Naive thymus-derived CD8-positive, alpha-beta T cell (primary cell): ENCODE results near the gene MOB1B. TPM values are rescaled to one million over a fixed set of nuclear protein-coding genes. Genes with fewer than 3 reads are reported as not detected.
"Not testable (repeated sequence)": the region's sequence is repeated elsewhere in the genome, so short reads cannot be mapped to it uniquely, and the experiment has no call there.

Source experiments
- ATAC-seq, 2 donors: fragments of 150-1000 bp; cut with Tn5 transposase in 1 of 2; sonication (Bioruptor Pico), chemical (Tn5 transposase) in 1 of 2; 1 replicate in 1 of 2; 2 replicates in 1 of 2; pipeline ENCODE4 v1.10.0; 2021; ENCODE audit warnings: mild to moderate bottlenecking in 2 of 2, moderate library complexity in 2 of 2
- POLR2A ChIA-PET: fragments of 350-600 bp; sonication (Branson Sonifier 250); formaldehyde crosslinking; loops from one replicate; lab custom pipeline; 2021; ENCODE audit warnings: antibody characterized with exemption; lab: Charles Lee
- DNase-seq, 10 donors: peaks; one replicate each; pipeline versions ENCODE4 v3.0.0 to v3.0.0-alpha.2; 2020 to 2022
- H3K27ac Mint-ChIP-seq, 10 donors: one replicate each; pipeline ENCODE4 v1.8.0; 2020 to 2022; ENCODE audit warnings: mild to moderate bottlenecking in 10 of 10, mixed read lengths in 10 of 10, moderate library complexity in 4 of 10, inconsistent platforms in 1 of 10
- H3K27me3 Mint-ChIP-seq, 5 donors: one replicate each; pipeline ENCODE4 v1.8.0; 2021 to 2022; ENCODE audit warnings: mixed read lengths in 5 of 5
- H3K36me3 Mint-ChIP-seq, 3 donors: one replicate each; pipeline ENCODE4 v1.8.0; 2020 to 2022; ENCODE audit warnings: mixed read lengths in 3 of 3, mild to moderate bottlenecking in 2 of 3, inconsistent platforms in 1 of 3
- H3K4me1 Mint-ChIP-seq, 4 donors: one replicate each; pipeline ENCODE4 v1.8.0; 2021 to 2022; ENCODE audit warnings: mixed read lengths in 4 of 4
- H3K4me3 Mint-ChIP-seq, 10 donors: one replicate each; pipeline ENCODE4 v1.8.0; 2020 to 2022; ENCODE audit warnings: mild to moderate bottlenecking in 10 of 10, mixed read lengths in 10 of 10, moderate library complexity in 6 of 10, inconsistent platforms in 1 of 10
- H3K9me3 Mint-ChIP-seq, 9 donors: one replicate each; pipeline ENCODE4 v1.8.0; 2020 to 2022; ENCODE audit warnings: mixed read lengths in 9 of 9, mild to moderate bottlenecking in 3 of 9, inconsistent platforms in 1 of 9, moderate library complexity in 1 of 9
- polyA plus RNA-seq, 3 donors: library from polyadenylated mRNA; unstranded; fragments of 300-500 nt; fragmentation: Illumina TruSeq; gene quantifications; one replicate each; pipeline ENCODE4 v1.2.3, GENCODE V29; 2021
- total RNA-seq, 8 experiments: library from RNA in 2 of 8; stranded (reverse) in 2 of 8; gene quantifications; one replicate each; pipeline ENCODE4 v1.2.3 and lab custom pipeline; 2021 to 2026

MOB1B gene
- total and polyA plus RNA-seq, 5 experiments from 2014 or later, result 1.6 to 16.0 (median 2.0) TPM

DNA sequence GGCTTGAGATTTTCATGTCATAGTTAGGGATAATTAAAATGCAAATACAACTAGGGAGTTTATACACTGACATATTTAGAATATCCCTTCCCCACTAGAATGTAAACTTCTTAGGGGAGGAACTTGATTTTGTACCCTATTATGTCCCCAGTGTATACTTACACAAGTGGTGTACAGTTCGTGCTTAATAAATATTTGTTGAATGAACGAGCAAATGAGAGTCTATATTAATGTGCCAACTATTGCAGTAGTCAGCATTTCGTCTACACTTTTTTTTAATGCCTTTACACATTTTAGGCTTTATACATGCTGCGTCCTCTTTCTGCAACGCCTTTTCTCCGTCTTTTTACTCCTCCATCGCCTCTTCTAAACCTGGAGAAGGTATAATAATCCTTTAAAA, 8.4 kb upstream of the MOB1B start:
- H3K4me3 Mint-ChIP-seq, result no peak overlapping the region
- no peaks in the 10 kb centered on the region for H3K9me3 Mint-ChIP-seq
- ATAC-seq, result no peak
- H3K27me3 Mint-ChIP-seq, result no peaks in the 10 kb centered on the region
- H3K36me3 Mint-ChIP-seq, result no peaks in the 10 kb centered on the region
- H3K4me1 Mint-ChIP-seq, result peaks cover 0 to 6% (median under 1%) of the 10 kb centered on the region in 4 donors
- POLR2A ChIA-PET, result interaction anchor here (0.6 kb wide), 1 partner anchor 15 kb away, joined by 4 read pairs; no protein-coding TSS in a partner anchor
- no peak for DNase-seq
- no peak overlapping the region for H3K27ac Mint-ChIP-seq

DNA sequence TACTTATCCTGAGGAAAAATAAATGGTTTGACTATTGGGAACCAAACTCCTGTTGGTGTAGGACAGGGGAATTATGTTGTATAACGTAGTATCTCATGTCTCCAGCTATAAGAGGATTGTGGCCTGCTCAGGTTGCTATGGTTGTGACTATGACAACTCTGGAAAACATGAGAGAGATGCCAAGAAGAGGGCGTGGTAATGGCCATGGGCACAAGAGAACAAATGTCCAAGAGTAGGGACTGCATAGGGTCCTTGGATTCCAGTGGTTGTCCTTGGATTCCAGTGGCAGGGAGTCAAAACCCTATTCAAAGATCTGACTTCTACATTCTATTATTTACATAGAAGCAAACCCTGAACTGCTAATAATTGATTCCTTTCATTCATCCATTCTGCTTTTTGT, 6.8 kb upstream of the MOB1B start:
- Mint-ChIP-seq H3K4me1 (peaks cover 0 to 6% (median under 1%) of the 10 kb centered on the region in 4 donors), H3K36me3 (no peaks in the 10 kb centered on the region), H3K9me3 (no peaks in the 10 kb centered on the region), H3K27me3 (no peaks in the 10 kb centered on the region), H3K4me3 (no peak overlapping the region), H3K27ac (no peak overlapping the region)
- ATAC-seq (no peak), DNase-seq (no peak)
- POLR2A ChIA-PET, result no interaction called here

DNA sequence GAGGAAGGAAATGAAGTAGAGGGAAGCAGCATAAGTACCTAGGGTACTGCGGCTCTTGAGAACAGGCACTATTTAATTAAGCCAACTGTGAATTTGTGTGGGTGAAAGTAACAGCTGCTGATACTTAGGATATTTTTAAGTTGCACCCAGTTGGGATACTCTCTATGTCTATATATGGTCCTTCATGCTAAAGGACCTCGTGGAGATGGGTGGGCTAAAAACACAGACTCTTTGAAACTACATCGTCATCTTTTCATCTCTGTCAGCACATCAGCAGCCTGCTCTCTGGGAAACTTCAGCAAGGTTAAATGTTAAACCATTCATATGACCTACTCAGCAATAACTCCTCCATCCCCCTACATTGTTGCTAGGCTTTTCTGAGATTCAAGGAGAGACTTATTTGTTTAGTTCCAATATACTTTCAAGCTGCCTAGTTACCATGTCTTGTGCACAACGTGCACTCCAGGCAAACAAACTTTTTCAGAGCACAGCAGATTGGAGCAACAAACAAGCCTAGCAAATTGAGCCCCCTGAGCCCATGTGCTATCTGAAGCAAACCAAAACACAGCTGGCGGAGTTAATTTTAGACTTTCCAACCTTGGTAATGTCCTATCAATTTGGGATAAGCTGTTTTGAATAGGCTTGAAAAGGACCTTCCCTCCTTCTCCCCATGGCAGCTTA, 6.2 kb upstream of the MOB1B start:
- no peaks in the 10 kb centered on the region for H3K9me3 Mint-ChIP-seq
- POLR2A ChIA-PET, result no interaction called here
- peaks cover 0 to 6% (median under 1%) of the 10 kb centered on the region in 4 donors for H3K4me1 Mint-ChIP-seq
- H3K27me3 Mint-ChIP-seq, result no peaks in the 10 kb centered on the region
- H3K4me3 Mint-ChIP-seq, result no peak overlapping the region
- H3K27ac Mint-ChIP-seq, result no peak overlapping the region
- no peak for ATAC-seq
- no peaks in the 10 kb centered on the region for H3K36me3 Mint-ChIP-seq
- no peak for DNase-seq

DNA sequence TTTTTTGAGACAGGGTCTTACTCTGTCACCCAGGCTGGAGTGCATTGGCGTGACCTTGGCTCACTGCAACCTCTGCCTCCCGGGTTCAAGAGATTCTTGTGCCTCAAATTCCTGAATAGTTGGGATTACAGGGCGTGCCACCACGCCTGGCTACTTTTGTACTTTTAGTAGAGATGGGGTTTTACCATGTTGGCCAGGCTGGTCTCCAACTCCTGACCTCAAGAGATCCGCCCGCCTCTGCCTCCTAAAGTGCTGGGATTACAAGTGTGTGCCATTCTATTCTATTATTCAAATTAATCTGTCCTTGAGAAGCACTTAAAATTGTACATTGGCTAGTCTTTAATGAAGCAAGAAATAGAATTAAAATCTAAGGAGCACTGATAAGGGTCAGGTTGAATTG, 3.6 kb upstream of the MOB1B start:
- H3K27me3 Mint-ChIP-seq, DNase-seq, H3K27ac Mint-ChIP-seq, H3K9me3 Mint-ChIP-seq, ATAC-seq, H3K36me3 Mint-ChIP-seq, H3K4me3 Mint-ChIP-seq: not testable (repeated sequence)
- POLR2A ChIA-PET, result interaction anchor here (0.7 kb wide), 1 partner anchor 144 kb away, joined by 3 read pairs; no protein-coding TSS in a partner anchor
- H3K4me1 Mint-ChIP-seq, result peaks cover 6 to 18% (median 13%) of the 10 kb centered on the region in 4 donors

DNA sequence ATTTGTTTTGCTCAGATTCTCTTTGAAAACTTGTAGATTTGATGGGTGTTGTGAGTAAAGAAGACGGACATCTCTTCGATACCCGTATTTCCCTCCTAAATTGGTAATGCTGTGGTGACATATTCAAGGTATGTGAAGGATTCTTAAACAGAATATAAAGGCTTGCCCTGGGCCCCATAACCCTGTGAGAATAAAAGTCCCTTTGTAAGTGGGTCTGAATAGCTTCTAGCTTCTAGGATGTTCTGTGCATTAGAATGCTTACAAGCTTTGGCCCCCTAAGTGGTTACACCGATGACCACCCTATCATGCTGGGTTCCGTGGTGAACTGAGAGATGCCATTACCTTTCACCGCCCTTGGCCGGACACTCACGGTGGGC, 574 bp upstream of the MOB1B start:
- no peak for DNase-seq
- Mint-ChIP-seq H3K4me3 (peak overlapping the region; percentile 95 to 99 (median 97)), H3K27ac (peak overlapping the region; percentile 74 to 95 (median 90)), H3K27me3 (no peaks in the 10 kb centered on the region), H3K4me1 (peaks cover 16 to 43% (median 37%) of the 10 kb centered on the region in 4 donors), H3K36me3 (peaks cover 0 to 12% (median 8%) of the 10 kb centered on the region in 3 donors), H3K9me3 (no peaks in the 10 kb centered on the region)
- POLR2A ChIA-PET, result interaction anchor here (0.6 to 1.5 kb wide), 8 partner anchors 10 to 214 kb away, joined by 3 to 7 read pairs (median 4); partner anchors contain the start of gene UTP3
- ATAC-seq, result peak in 1 of 2 donors; percentile 3

DNA sequence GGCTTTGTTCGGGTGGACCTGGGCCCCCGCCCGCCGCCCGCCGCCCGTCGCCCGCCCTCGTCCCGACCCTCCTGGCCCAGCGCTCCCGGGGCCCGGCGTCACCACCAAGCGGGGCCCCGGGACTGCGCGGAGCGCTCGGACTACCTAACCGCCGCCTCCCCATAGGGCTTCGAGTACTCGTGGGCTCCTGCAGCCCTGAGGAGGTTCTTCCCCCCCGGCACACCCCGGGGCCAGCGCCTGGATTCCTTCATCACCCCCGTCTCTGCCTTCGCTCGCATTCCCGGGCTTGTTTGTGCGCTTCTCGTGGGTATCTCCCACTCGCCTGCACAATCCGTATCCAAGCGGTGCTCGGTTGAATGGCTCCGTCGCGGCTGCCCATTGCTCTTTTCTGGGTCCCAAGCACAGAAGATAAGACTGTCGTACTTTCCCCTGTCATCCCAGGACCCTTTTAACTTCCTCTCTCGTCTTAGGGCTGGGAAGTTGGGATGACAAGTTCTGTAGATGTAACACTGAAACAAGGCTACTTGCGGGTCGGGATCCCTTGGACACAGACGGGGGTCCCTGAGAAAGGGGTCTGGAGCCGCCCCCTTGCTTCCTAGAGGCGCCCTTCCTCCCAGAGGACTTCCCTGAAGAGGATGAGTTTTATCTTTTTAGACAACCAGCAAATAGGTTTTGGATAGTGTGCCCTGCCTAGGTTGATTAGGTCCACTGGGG, 565 bp downstream of the MOB1B start:
- H3K27ac Mint-ChIP-seq, result peak overlapping the region; percentile 83 to 95 (median 92)
- DNase-seq (peak in 3 of 10 donors; percentile 1 to 63 (median 6)), ATAC-seq (peak; percentile 59 to 62)
- no peaks in the 10 kb centered on the region for H3K9me3 Mint-ChIP-seq
- no peaks in the 10 kb centered on the region for H3K27me3 Mint-ChIP-seq
- peaks cover 20 to 48% (median 42%) of the 10 kb centered on the region in 4 donors for H3K4me1 Mint-ChIP-seq
- peaks cover 0 to 16% (median 10%) of the 10 kb centered on the region in 3 donors for H3K36me3 Mint-ChIP-seq
- POLR2A ChIA-PET, result interaction anchor here (0.9 to 1.5 kb wide), 6 partner anchors 9 to 215 kb away, joined by 3 to 7 read pairs (median 4); partner anchors contain the start of genes GRSF1 and UTP3
- peak overlapping the region; percentile 95 to 99 (median 97) for H3K4me3 Mint-ChIP-seq

DNA sequence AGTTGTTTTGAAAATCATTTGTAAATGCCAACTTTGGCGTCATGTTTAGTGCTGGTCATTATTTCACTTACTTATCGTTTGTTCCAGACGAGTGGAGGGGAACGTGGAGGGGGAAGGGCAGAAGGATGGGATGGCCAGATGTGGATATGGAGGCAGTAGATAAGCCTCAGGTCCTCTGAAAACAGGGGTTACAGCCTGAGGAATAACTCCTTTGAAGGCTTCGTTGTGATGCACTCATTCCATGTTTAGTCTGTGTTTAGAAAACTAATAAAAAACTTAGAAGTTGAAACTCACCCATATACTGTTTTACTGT, 1.1 kb downstream of the MOB1B start:
- ATAC-seq (no peak), DNase-seq (no peak)
- H3K4me1 Mint-ChIP-seq, result peaks cover 20 to 48% (median 42%) of the 10 kb centered on the region in 4 donors
- POLR2A ChIA-PET, result no interaction called here
- peak overlapping the region in 9 of 10 donors; percentile 79 to 94 (median 92) for H3K27ac Mint-ChIP-seq
- peak overlapping the region; percentile 95 to 99 (median 97) for H3K4me3 Mint-ChIP-seq
- H3K27me3 Mint-ChIP-seq, result no peaks in the 10 kb centered on the region
- H3K36me3 Mint-ChIP-seq, result peaks cover 0 to 16% (median 10%) of the 10 kb centered on the region in 3 donors
- no peaks in the 10 kb centered on the region for H3K9me3 Mint-ChIP-seq

DNA sequence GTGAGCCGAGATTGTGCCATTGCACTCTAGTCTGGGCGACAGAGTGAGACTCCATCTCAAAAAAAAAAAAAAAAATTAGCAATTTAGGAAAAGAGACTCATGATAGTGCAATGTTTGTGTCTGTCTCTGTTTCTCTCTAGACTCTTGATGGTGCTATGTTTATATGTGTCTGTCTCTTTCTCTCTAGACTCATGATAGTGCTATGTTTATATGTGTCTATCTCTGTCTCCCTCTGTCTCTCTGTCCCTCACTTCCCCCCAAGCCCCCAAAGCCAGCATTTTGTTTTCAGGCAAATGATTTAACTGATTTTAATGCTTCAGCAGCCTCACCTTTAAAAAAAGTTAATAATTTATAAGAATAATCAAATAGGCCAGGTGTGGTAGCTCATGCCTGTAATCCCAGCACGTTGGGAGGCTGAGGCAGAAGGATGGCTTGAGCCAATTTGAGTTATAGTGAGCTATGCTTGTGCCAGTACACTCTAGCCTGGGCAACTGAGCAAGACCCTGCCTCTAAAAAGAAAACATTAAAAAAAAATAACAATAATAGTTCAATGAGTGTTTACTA, 6.9 kb downstream of the MOB1B start:
- Mint-ChIP-seq H3K9me3 (no peaks in the 10 kb centered on the region), H3K36me3 (peaks cover 0 to 33% (median 13%) of the 10 kb centered on the region in 3 donors), H3K4me1 (peaks cover 17 to 51% (median 38%) of the 10 kb centered on the region in 4 donors), H3K27ac (peak overlapping the region in 2 of 10 donors; percentile 0 to 72), H3K4me3 (no peak overlapping the region), H3K27me3 (no peaks in the 10 kb centered on the region)
- ATAC-seq (no peak), DNase-seq (no peak)
- POLR2A ChIA-PET, result interaction anchor here (0.7 kb wide), 1 partner anchor 112 kb away, joined by 4 read pairs; no protein-coding TSS in a partner anchor

DNA sequence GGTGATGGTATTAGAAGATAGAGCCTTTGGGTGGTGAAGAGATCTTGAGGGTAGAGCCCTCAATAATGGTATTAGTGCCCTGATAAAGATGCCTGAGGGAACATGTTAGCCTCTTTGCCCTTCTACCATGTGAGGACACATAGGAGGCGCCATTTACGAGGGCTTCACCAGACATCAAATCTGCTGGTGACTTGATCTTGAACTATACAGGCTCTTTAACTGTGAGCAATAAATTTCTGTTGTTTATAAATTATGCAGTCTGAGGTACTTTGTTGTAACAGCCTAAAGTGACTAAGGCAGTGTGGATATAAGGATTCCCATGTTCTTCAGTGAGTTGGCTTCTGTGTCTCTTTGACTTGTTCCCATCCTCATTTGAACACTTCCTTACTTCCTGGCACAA, 11.8 kb downstream of the MOB1B start:
- no peak for DNase-seq
- peaks cover 0 to 5% (median 0%) of the 10 kb centered on the region in 9 donors for H3K9me3 Mint-ChIP-seq
- POLR2A ChIA-PET, result no interaction called here
- no peaks in the 10 kb centered on the region for H3K27me3 Mint-ChIP-seq
- ATAC-seq, result no peak
- peaks cover 0 to 17% (median 8%) of the 10 kb centered on the region in 3 donors for H3K36me3 Mint-ChIP-seq
- H3K4me1 Mint-ChIP-seq, result peaks cover 15 to 39% (median 30%) of the 10 kb centered on the region in 4 donors
- H3K4me3 Mint-ChIP-seq, result no peak overlapping the region
- H3K27ac Mint-ChIP-seq, result no peak overlapping the region

DNA sequence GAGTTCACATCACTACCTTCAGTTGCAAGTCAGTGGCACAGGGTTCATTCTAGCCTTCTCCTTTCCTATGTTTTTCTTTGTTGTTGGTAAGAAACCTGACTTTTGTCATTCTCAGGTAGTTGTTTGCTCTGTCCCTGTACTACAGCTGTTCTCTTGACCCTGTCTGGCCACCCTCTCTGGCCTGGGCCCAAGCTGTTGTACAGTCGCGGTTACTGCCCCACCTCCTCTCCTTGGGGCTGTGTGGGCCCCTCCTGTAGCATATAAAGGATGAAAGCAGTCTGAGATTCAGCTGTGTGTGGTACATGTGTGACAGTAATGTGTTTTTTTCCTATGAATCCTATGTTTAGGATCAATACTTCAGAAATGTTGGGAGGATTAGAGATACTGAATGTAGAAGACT, 12.5 kb downstream of the MOB1B start:
- H3K36me3 Mint-ChIP-seq, result peaks cover 0 to 17% (median 8%) of the 10 kb centered on the region in 3 donors
- H3K4me3 Mint-ChIP-seq, result peak overlapping the region in 1 of 10 donors; percentile 1
- no peaks in the 10 kb centered on the region for H3K27me3 Mint-ChIP-seq
- POLR2A ChIA-PET, result no interaction called here
- no peak for DNase-seq
- ATAC-seq, result no peak
- H3K4me1 Mint-ChIP-seq, result peaks cover 14 to 39% (median 28%) of the 10 kb centered on the region in 4 donors
- peak overlapping the region in 2 of 10 donors; percentile 27 to 43 for H3K27ac Mint-ChIP-seq
- H3K9me3 Mint-ChIP-seq, result peaks cover 0 to 5% (median 0%) of the 10 kb centered on the region in 9 donors

DNA sequence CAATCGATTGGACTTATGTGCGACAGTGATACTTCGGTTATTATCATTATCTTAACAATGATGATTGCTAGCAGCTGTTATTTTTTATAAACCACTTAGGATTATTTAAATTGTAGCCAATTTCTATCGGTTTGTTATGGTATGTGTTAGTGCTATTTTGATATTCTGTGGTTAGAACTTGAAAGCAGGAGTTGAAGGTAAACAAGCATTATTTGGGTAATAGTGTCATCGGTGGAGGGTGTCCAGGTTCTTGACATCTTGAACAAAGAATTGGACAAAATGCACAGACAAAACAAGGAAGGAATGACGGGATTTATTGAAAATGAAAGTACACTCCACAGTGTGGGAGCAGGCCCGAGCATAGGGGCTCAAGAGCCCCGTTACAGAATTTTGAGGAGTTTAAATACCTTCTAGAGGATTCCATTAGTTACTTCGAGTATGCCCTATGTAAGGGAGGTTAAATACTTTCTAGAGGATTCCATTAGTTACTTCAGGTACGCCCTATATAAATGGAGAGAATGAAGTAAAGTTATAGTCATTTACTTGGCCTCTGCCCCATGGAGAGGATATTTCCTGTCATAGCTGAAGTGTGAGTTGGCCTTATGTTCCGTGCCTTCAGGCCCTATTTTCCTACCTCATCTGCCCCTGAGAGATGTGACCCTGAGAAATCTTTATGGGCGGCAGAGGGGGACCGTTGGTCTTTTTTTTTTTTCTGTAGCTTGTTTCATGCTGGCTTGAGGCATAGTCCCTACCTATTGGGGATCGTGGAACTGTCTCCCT, 13.1 kb downstream of the MOB1B start:
- H3K27ac Mint-ChIP-seq, result peak overlapping the region in 1 of 10 donors; percentile 43
- H3K27me3 Mint-ChIP-seq, result no peaks in the 10 kb centered on the region
- POLR2A ChIA-PET, result no interaction called here
- H3K36me3 Mint-ChIP-seq, result peaks cover 0 to 17% (median 8%) of the 10 kb centered on the region in 3 donors
- H3K9me3 Mint-ChIP-seq, result peaks cover 0 to 7% (median 0%) of the 10 kb centered on the region in 9 donors
- DNase-seq, result no peak
- H3K4me3 Mint-ChIP-seq, result no peak overlapping the region
- H3K4me1 Mint-ChIP-seq, result peaks cover 16 to 39% (median 28%) of the 10 kb centered on the region in 4 donors
- ATAC-seq, result no peak
